Caki2 (cell line): ENCODE results near the gene IRAK1. TPM values are rescaled to one million over a fixed set of nuclear protein-coding genes. Genes with fewer than 3 reads are reported as not detected.

Experiments used
- DNase-seq: peaks from one replicate; pipeline ENCODE4 v3.0.0-alpha.2; 2015; ENCODE audit warnings: low read depth
- in situ Hi-C: cut with HindIII; loops from 2 replicates; pipeline ENCODE4 v1.10.0; 2016; ENCODE audit warnings: low sequenced_read_pairs, low pct_unique_long_range_greater_than_20kb, mixed read lengths
- total RNA-seq: library from RNA; depleted of rRNA; stranded (reverse); fragments of >200 nt; shearing (Covaris generic); gene quantifications from 2 replicates; pipeline ENCODE4 v1.2.3, GENCODE V29; 2014; ENCODE audit warnings: low replicate concordance; rRNA removed

Gene IRAK1
- 116 and 131 TPM in 2 replicates for total RNA-seq

- peak; percentile 55 for DNase-seq
- in situ Hi-C loops: no loop called here
Observed at GRCh38 chrX:154019633-154020528, at the start of gene IRAK1. Gene IRAK1 (minus strand): TSS chrX:154019902. CDS start chrX:154019812, 90 bp downstream.

- in situ Hi-C loops: no loop called here
- no peak for DNase-seq
Observed at GRCh38 chrX:154068560-154068959, 48.9 kb upstream of the IRAK1 start.

- no peak for DNase-seq
- in situ Hi-C loops: no loop called here
Observed at GRCh38 chrX:154064637-154065435, 45.1 kb upstream of the IRAK1 start.

- in situ Hi-C loops: no loop called here
- no peak for DNase-seq
Observed at GRCh38 chrX:154063234-154063633, 43.5 kb upstream of the IRAK1 start.

- in situ Hi-C loops: no loop called here
Observed at GRCh38 chrX:154061801-154062200, 42.1 kb upstream of the IRAK1 start.

GRCh38 chrX:154059729-154060245 lies 40.1 kb upstream of the IRAK1 start:
- in situ Hi-C loops: no loop called here
- no peak for DNase-seq

More at GRCh38 chrX:154061801-154062200, 42.1 kb upstream of the IRAK1 start:
- DNase-seq: no peak

- DNase-seq: no peak
- in situ Hi-C loops: no loop called here
Observed at GRCh38 chrX:154059231-154059630, 39.5 kb upstream of the IRAK1 start.

GRCh38 chrX:154058214-154058997 lies 38.7 kb upstream of the IRAK1 start:
- no peak for DNase-seq
- in situ Hi-C loops: no loop called here

GRCh38 chrX:154057791-154058190 lies 38.1 kb upstream of the IRAK1 start:
- in situ Hi-C loops: no loop called here
- DNase-seq: no peak

GRCh38 chrX:154056770-154057241 lies 37.1 kb upstream of the IRAK1 start:
- in situ Hi-C loops: no loop called here
- no peak for DNase-seq

GRCh38 chrX:154051201-154051810 lies 31.6 kb upstream of the IRAK1 start:
- in situ Hi-C loops: no loop called here
- DNase-seq: peak; percentile 37

GRCh38 chrX:154050113-154050495 lies 30.4 kb upstream of the IRAK1 start:
- in situ Hi-C loops: no loop called here
- DNase-seq: no peak

GRCh38 chrX:154049209-154050112 lies 29.8 kb upstream of the IRAK1 start:
- in situ Hi-C loops: no loop called here
- DNase-seq: no peak

- in situ Hi-C loops: no loop called here
- no peak for DNase-seq
Observed at GRCh38 chrX:154048398-154048797, 28.7 kb upstream of the IRAK1 start.

GRCh38 chrX:154046940-154047610 lies 27.4 kb upstream of the IRAK1 start:
- no peak for DNase-seq
- in situ Hi-C loops: no loop called here

GRCh38 chrX:154046031-154046781 lies 26.5 kb upstream of the IRAK1 start:
- in situ Hi-C loops: no loop called here
- no peak for DNase-seq
